Neural cell (in vitro differentiated cells): ENCODE measurements around the gene KDM1A. TPM values are rescaled to one million over a fixed set of nuclear protein-coding genes. Genes with fewer than 3 reads are reported as not detected.

Experiments
- H2AFZ ChIP-seq: fragments of 200-600, 300-800 bp; sonication (generic), shearing (Covaris generic); 2 replicates; pipeline ENCODE4 v1.6.0; 2014; ENCODE audit warnings: low read depth, mild to moderate bottlenecking, antibody characterized with exemption, low read length, moderate library complexity
- H3F3A ChIP-seq: fragments of 200-600 bp; shearing (Covaris generic); 2 replicates; pipeline ENCODE4 v1.6.1; 2016; ENCODE audit warnings: mild to moderate bottlenecking, moderate library complexity, mixed read lengths, antibody characterized with exemption, low read length; ENCODE audit not compliant: insufficient read depth, poor library complexity, severe bottlenecking
- H3K27ac ChIP-seq: fragments of 200-600, 300-800 bp; sonication (generic), shearing (Covaris generic); 2 replicates; pipeline ENCODE4 v1.5.1; 2014; ENCODE audit warnings: mild to moderate bottlenecking, low read length, moderate library complexity
- H3K27me3 ChIP-seq: fragments of 300-800, 200-600 bp; sonication (generic), shearing (Covaris generic); 2 replicates; pipeline ENCODE4 v1.6.0; 2014; ENCODE audit warnings: mild to moderate bottlenecking, low read depth, low read length, moderate library complexity; ENCODE audit not compliant: insufficient read depth
- H3K36me3 ChIP-seq: fragments of 300-800, 200-600 bp; sonication (generic), shearing (Covaris generic); 2 replicates; pipeline ENCODE4 v1.5.1; 2014; ENCODE audit warnings: mild to moderate bottlenecking, antibody characterized with exemption, low read length, moderate library complexity; ENCODE audit not compliant: insufficient read depth
- H3K4me2 ChIP-seq: fragments of 300-800, 200-600 bp; sonication (generic), shearing (Covaris generic); 2 replicates; pipeline ENCODE4 v1.6.0; 2014; ENCODE audit warnings: mild to moderate bottlenecking, low read length
- H3K4me3 ChIP-seq: fragments of 300-800, 200-600 bp; sonication (generic), shearing (Covaris generic); 2 replicates; pipeline ENCODE4 v1.5.1; 2014; ENCODE audit warnings: mild to moderate bottlenecking, low read length, moderate library complexity
- H3K79me2 ChIP-seq: fragments of 200-600 bp; shearing (Covaris generic); replicated peaks from 2 replicates; pipeline ENCODE4 v1.6.0; 2014; ENCODE audit warnings: mild to moderate bottlenecking, low read length, moderate library complexity; ENCODE audit not compliant: insufficient read depth
- H3K9ac ChIP-seq: fragments of 300-800, 200-600 bp; sonication (generic), shearing (Covaris generic); 2 replicates; pipeline ENCODE4 v1.6.1; 2016; ENCODE audit warnings: mild to moderate bottlenecking, low read length, mixed read lengths
- H3K9me2 ChIP-seq: fragments of 200-600 bp; shearing (Covaris generic); 2 replicates; pipeline ENCODE4 v1.6.1; 2016; ENCODE audit warnings: mild to moderate bottlenecking, low read length, mixed read lengths; ENCODE audit not compliant: insufficient read depth
- H3K9me3 ChIP-seq: fragments of 200-600, 300-800 bp; sonication (generic), shearing (Covaris generic); 2 replicates; pipeline ENCODE4 v1.6.1; 2016; ENCODE audit warnings: mild to moderate bottlenecking, mixed run types, low read length, moderate library complexity, mixed read lengths
- H4K20me1 ChIP-seq: fragments of 200-600 bp; shearing (Covaris generic); 2 replicates; pipeline ENCODE4 v1.6.1; 2016; ENCODE audit warnings: mild to moderate bottlenecking, mixed run types; ENCODE audit not compliant: insufficient read depth
- CTCF ChIP-seq: fragments of 450-650 bp; IDR thresholded peaks from 2 replicates; pipeline ENCODE4 v1.5.1; 2014; ENCODE audit warnings: antibody characterized with exemption, mild to moderate bottlenecking, moderate library complexity; ENCODE audit not compliant: poor library complexity, severe bottlenecking
- EP300 ChIP-seq: fragments of 450-650 bp; conservative IDR thresholded peaks from 2 replicates; pipeline ENCODE4 v1.6.1; 2014; ENCODE audit warnings: antibody characterized with exemption, mild to moderate bottlenecking, moderate library complexity; ENCODE audit not compliant: poor library complexity, severe bottlenecking
- EZH2 ChIP-seq: fragments of 200-600, 300-800 bp; shearing (Covaris generic), sonication (generic); IDR thresholded peaks from 2 replicates; pipeline ENCODE4 v1.6.1; 2014; ENCODE audit warnings: antibody characterized with exemption, low read length, borderline replicate concordance, mild to moderate bottlenecking; ENCODE audit not compliant: insufficient read depth, poor library complexity, severe bottlenecking
- MXI1 ChIP-seq: fragments of 450-650 bp; conservative IDR thresholded peaks from 2 replicates; pipeline ENCODE4 v1.6.1; 2014; ENCODE audit warnings: antibody characterized with exemption, mild to moderate bottlenecking; ENCODE audit not compliant: poor library complexity, severe bottlenecking
- POLR2AphosphoS5 ChIP-seq: IDR thresholded peaks from 2 replicates; pipeline ENCODE4 v1.6.1; 2012
- RAD21 ChIP-seq: fragments of 450-650 bp; conservative IDR thresholded peaks from 2 replicates; pipeline ENCODE4 v1.6.1; 2014; ENCODE audit warnings: antibody characterized with exemption, mild to moderate bottlenecking, moderate library complexity
- REST ChIP-seq: IDR thresholded peaks from 2 replicates; pipeline ENCODE4 v1.6.1; 2012; ENCODE audit warnings: borderline replicate concordance
- SMC3 ChIP-seq: fragments of 450-650 bp; conservative IDR thresholded peaks from 2 replicates; pipeline ENCODE4 v1.6.1; 2014; ENCODE audit warnings: antibody characterized with exemption, mild to moderate bottlenecking, moderate library complexity; ENCODE audit not compliant: poor library complexity
- TAF1 ChIP-seq: IDR thresholded peaks from 2 replicates; pipeline ENCODE4 v1.6.1; 2012; ENCODE audit warnings: low read depth
- polyA plus RNA-seq: library from polyadenylated mRNA; depleted of rRNA; stranded (reverse); fragments of >200 nt; gene quantifications from 2 replicates; pipeline ENCODE4 v1.2.3, GENCODE V29; 2014

Gene KDM1A
- polyA plus RNA-seq, 1 donor from 2014 or later = 276 TPM

GRCh38 chr1:23124259-23125026 lies 105.2 kb downstream of the KDM1A start:
- Histone ChIP-seq H3K9me3 (no peaks in the 10 kb centered on the region), H3K79me2 (peaks cover 14% of the 10 kb centered on the region), H3K9me2 (no peaks in the 10 kb centered on the region), H3K9ac (no peak overlapping the region), H4K20me1 (no peaks in the 10 kb centered on the region), H3K36me3 (no peaks in the 10 kb centered on the region), H2AFZ (no peak overlapping the region), H3K4me3 (no peak overlapping the region), H3K27ac (no peak overlapping the region), H3K27me3 (no peaks in the 10 kb centered on the region), H3F3A (no peaks in the 10 kb centered on the region), H3K4me2 (no peak overlapping the region)
- no peak for TF ChIP-seq CTCF
- TF ChIP-seq SMC3 = no peak
- TF ChIP-seq TAF1 = no peak
- TF ChIP-seq POLR2AphosphoS5 = no peak
- TF ChIP-seq MXI1 = no peak
- no peak for TF ChIP-seq REST
- no peak for TF ChIP-seq EZH2
- TF ChIP-seq RAD21 = no peak
- no peak for TF ChIP-seq EP300

- Histone ChIP-seq H3F3A (no peaks in the 10 kb centered on the region), H3K9me3 (no peaks in the 10 kb centered on the region), H3K9me2 (no peaks in the 10 kb centered on the region), H3K4me3 (no peak overlapping the region), H3K9ac (no peak overlapping the region), H3K79me2 (peaks cover 19% of the 10 kb centered on the region), H3K27ac (no peak overlapping the region), H4K20me1 (no peaks in the 10 kb centered on the region), H3K4me2 (no peak overlapping the region), H3K27me3 (no peaks in the 10 kb centered on the region), H3K36me3 (no peaks in the 10 kb centered on the region), H2AFZ (no peak overlapping the region)
- no peak for TF ChIP-seq REST
- no peak for TF ChIP-seq MXI1
- TF ChIP-seq SMC3 = no peak
- TF ChIP-seq EZH2 = no peak
- TF ChIP-seq CTCF = no peak
- no peak for TF ChIP-seq RAD21
- TF ChIP-seq POLR2AphosphoS5 = no peak
- no peak for TF ChIP-seq TAF1
- TF ChIP-seq EP300 = no peak
Observed at GRCh38 chr1:23125489-23125888, 106.2 kb downstream of the KDM1A start.
